ENCODE measurements around the gene MYO7B. TPM values are rescaled to one million over a fixed set of nuclear protein-coding genes. Genes with fewer than 3 reads are reported as not detected.

Gene MYO7B
- total RNA-seq, 2 experiments from 2014 or later: 0.15 to 0.17 TPM

DNA sequence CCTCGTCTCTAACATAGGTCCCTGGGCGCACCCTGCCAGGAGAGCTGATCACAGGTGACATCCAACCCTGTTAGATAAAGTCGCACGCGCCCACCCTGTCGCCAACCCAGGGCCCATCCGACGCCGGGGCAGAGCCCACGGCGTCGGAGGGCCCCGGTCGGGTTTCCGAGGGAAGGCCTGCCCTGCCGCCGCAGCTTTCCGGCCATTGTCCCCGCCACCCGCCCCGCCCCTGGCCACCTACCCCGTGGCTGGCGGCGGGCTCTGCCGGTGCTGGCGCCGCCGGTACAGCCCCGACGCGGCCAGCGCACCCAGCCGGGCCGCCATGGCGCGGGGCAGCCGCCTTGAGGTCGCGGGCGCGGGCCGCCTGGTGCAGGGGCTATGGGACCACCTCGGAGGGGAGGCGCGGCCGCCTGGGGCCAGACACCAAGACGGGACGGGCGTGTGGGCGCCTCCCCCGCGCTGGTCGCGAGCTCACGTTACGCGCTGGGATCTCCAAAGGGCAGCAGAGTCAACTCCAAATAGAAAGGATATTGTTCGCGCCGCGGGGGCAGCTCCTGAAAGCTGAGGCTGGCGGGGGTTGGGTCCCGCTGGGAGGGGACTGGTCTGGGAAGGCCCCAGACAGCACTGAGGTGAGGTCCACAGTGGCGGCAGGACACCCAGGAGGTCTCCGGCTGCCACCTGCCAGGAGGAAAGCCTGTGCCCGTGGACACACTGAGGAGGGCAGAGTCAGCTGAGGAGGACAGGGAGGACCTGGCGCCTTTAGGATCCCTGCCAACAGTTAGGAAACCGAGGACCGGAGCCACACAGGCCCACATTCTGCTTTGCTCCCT is 128.8 kb downstream of the MYO7B start:
- ChIA-PET CTCF (interaction anchor here (0.6 kb wide), 1 partner anchor 14 kb away, joined by 4 read pairs; no protein-coding TSS in a partner anchor), POLR2A (no interaction called here)

DNA sequence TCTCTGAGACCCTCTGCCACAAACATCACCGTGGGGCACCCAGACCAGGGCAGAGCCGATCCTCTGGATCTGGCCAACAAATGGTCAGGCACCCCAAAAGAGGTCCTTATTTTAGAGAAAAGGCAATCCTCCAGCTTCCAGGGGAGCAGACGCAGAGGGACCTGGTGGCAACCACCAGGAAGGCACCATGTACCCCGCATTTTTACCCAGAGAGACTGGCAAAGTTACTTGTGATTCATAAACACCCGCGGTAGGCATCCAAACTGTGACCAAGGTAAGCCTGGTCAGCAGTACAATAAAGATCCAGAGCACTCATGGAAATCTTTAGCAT is 129.4 kb downstream of the MYO7B start:
- POLR2A ChIA-PET: no interaction called here
- CTCF ChIA-PET: no interaction called here

GRCh38 chr2:127665267-127665893 is 129.9 kb downstream of the MYO7B start:
- ChIA-PET POLR2A (no interaction called here), CTCF (no interaction called here)

DNA sequence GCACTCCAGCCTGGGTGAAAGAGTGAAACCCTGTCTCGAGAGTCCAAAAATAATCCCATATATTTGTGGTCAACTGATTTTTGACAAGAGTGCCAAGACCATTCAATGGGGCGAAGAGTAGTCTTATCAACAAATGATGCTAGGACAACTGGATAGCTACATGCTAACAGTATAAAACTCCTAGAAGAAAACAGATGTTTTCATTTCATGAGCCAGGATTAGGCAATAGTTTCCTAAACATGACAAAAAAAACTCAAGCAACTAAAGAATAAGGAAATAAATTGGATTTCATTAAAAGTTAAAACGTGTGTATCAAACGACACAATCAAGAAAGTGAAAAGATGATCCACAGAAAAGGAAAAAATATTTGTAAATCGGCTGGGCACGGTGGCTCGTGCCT is 133.6 kb downstream of the MYO7B start:
- ChIA-PET CTCF (no interaction called here), POLR2A (no interaction called here)

DNA sequence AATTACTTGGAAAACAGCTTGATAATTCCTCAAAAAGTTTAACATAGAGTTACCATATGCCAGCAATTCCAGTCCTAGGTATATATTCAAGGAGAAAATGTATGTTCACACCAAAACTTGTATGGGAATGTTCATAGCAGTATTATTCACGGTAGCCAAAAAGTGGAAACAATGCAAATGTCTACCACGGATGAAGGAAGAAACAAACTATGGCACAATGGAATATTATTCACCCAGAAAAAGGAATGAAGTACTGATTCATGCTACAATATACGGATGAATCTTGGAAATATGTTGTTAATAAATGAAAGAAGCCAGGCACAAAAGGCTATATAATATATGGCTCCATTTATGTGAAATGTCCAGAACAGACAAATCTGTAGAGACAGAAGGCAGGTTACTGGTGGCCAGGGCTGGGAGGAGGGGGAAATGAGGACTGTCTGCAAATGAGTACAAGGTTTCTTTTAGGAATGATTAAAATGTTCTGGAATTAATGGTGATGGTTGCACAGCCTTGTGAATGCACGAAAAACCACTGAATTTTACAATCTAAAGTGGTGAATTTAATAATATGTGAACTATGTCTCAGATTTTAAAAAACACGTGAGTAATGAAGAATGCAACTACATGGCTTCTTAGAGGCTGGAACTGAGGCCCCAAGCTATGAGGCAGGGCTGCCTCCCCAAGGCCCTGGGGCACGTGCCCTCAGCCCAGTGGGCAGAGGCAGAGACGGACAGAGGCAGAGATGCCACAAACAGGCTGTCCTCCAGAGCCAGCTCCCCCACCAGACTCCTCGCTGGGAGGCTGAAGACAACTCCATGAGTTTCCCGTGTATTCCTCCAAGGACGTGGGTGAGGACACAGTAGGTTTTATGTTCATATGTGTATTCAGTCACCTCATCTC is 134.8 kb downstream of the MYO7B start:
- POLR2A ChIA-PET: no interaction called here
- CTCF ChIA-PET: no interaction called here

DNA sequence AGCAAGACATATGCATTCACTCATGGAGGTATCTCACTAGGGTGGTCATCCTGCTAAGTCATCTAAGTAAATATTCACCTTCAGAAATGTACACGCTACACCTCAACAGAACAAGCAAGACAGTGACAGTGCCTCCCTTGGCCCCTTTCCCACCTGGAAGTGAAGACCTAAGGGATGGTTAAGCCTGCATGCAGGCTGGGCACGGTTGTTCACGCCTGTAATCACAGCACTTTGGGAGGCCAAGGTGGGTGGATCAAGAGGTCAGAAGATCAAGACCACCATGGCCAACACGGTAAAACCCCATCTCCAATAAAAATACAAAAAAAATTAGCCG is 135.4 kb downstream of the MYO7B start:
- ChIA-PET POLR2A (no interaction called here), CTCF (no interaction called here)

GRCh38 chr2:127671557-127672302 is 136.2 kb downstream of the MYO7B start:
- CTCF ChIA-PET: no interaction called here
- POLR2A ChIA-PET: no interaction called here

GRCh38 chr2:127672341-127673224 is 137.1 kb downstream of the MYO7B start:
- ChIA-PET CTCF (no interaction called here), POLR2A (no interaction called here)

GRCh38 chr2:127673291-127674069 is 138.0 kb downstream of the MYO7B start:
- CTCF ChIA-PET: no interaction called here

GRCh38 chr2:127674241-127675209 is 139.0 kb downstream of the MYO7B start:
- POLR2A ChIA-PET: no interaction called here
- CTCF ChIA-PET: interaction anchor here (1.0 kb wide), 1 partner anchor 20 kb away, joined by 3 read pairs; no protein-coding TSS in a partner anchor

More at GRCh38 chr2:127673291-127674069, 138.0 kb downstream of the MYO7B start:
- POLR2A ChIA-PET: no interaction called here

DNA sequence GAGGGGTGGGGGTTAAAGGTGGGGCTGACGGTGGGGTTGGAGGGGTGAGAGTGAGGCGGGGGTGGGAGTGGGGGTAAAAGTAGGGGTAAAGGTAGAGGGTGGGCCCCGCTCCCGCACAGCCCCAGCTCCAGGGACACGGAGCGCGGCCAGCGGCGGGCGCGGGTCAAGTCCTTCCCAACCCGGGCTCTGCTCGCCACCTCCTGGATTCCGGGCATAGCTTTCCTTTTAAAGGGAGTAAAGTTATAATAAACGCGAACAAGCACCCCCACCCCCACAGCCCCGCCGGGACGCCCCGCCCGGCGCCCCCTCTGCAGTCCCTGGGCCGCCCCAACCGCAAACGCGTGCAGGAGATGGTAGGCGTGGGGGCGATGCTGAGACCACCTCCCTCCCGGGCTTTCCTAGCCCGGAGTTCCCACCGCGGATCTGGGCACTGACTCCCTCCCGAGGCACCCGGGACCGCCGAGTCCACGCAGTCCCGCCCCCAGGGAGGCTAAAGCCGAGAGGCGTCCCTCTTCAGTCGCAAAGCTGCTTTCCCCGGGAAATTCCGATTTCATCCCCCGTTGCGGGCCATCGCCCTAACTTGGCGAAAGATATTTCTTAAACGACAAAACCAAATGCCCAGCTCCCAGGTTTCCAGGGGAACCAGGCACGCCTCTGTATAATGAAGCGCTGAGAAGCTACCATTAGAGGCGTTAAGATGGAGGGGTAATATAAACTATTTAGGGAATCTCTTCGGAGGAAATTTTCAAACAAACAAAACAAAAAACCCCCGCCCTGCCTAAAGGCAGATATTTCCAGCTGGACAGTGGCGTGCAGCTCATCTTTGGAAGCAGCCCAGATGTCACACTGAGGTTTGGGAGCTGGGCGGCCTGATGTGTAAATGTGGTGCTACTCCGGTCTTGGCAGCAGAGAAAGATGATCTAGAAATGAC is 140.1 kb downstream of the MYO7B start, which contains the start of gene LIMS2:
Gene LIMS2 (minus strand): TSS at position 200 of the 931 bp plus-strand sequence. CDS start 506 bp downstream, outside the sequence.
- POLR2A ChIA-PET: interaction anchor here (1.3 kb wide), 1 partner anchor 34 kb away, joined by 5 read pairs; no protein-coding TSS in a partner anchor

GRCh38 chr2:127676906-127677305 is 141.4 kb downstream of the MYO7B start:
- ChIA-PET CTCF (no interaction called here), POLR2A (no interaction called here)

More for the DNA sequence above, 140.1 kb downstream of the MYO7B start, which contains the start of gene LIMS2:
- CTCF ChIA-PET: interaction anchor here (1.0 to 1.4 kb wide), 3 partner anchors 19 to 84 kb away, joined by 3 to 6 read pairs (median 4); no protein-coding TSS in a partner anchor

- ChIA-PET POLR2A (no interaction called here), CTCF (no interaction called here)
Observed at GRCh38 chr2:127678531-127678930, 143.0 kb downstream of the MYO7B start.

GRCh38 chr2:127678991-127679390 is 143.5 kb downstream of the MYO7B start:
- POLR2A ChIA-PET: no interaction called here
- CTCF ChIA-PET: no interaction called here

DNA sequence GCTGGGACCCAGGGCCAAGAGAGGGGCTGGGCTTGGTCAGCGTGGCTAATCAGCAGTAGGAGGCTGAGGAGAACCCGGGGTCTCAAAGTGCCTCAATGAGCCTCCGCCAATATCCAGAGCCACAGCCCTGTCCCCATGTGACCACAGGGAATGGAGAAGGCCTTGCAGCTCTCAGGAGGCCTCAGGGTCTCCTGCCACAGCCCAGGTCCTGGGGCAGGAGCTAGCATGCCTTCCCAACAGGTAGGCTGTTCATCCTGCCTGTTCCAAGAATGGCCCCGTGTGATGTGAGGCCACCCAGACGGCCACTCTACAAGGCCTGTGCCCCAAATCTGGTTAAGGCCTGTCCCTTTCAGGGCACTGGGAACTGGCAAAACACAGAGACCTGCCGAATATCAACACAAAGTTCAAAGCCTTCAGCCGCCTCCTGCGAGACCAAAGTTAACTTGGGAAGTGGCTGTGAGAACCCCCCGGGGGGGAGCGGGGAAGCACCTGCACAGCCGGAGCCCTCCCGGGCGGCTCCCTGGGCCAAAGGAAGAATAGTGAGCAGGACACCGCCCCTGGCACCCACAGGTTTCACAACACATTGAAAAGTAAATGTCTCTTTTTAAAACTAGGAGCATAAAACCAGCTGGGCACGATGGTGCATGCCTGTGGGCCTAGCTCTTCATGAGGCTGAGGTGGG is 144.3 kb downstream of the MYO7B start:
- ChIA-PET CTCF (no interaction called here), POLR2A (no interaction called here)
